SK-N-SH (cell line): ENCODE measurements around the gene LLGL1.

Experiments used
- CTCF ChIP-seq: fragments of 200-600 bp; sonication (generic); IDR thresholded peaks from 2 replicates; pipeline ENCODE4 v1.6.1; 2017; ENCODE audit warnings: antibody characterized with exemption, mild to moderate bottlenecking, moderate library complexity
- ELF1 ChIP-seq: IDR thresholded peaks from 2 replicates; pipeline ENCODE4 v1.4.0; 2012
- EP300 ChIP-seq, 2 experiments: IDR thresholded peaks; 2 replicates each; pipeline versions ENCODE4 v1.4.0 to v1.6.1; 2012; ENCODE audit warnings: borderline replicate concordance in 1 of 2, low read depth in 1 of 2, low read length in 1 of 2
- MAX ChIP-seq: IDR thresholded peaks from 2 replicates; pipeline ENCODE4 v1.4.0; 2012; ENCODE audit warnings: low read depth
- POLR2AphosphoS5 ChIP-seq: IDR thresholded peaks from 2 replicates; pipeline ENCODE4 v1.6.1; 2012; ENCODE audit warnings: low read depth, low read length
- RAD21 ChIP-seq: IDR thresholded peaks from 2 replicates; pipeline ENCODE4 v1.6.1; 2012; ENCODE audit warnings: mild to moderate bottlenecking, low read length
- TAF1 ChIP-seq: IDR thresholded peaks from 2 replicates; pipeline ENCODE4 v1.6.1; 2012; ENCODE audit warnings: low read depth, mild to moderate bottlenecking, low read length, moderate library complexity, borderline replicate concordance

GRCh38 chr17:18228176-18228682, 2.8 kb downstream of the LLGL1 start:
- TF ChIP-seq ELF1, result no peak
- TF ChIP-seq EP300 (IDR thresholded peaks at IDR 0.05; ENCODE audit: borderline replicate concordance in 1 of 2, low read depth in 1 of 2, low read length in 1 of 2), result no peak
- TF ChIP-seq CTCF, result no peak
- no peak for TF ChIP-seq POLR2AphosphoS5
- no peak for TF ChIP-seq RAD21
- no peak for TF ChIP-seq MAX
- no peak for TF ChIP-seq TAF1
